Endothelial cell of umbilical vein (primary cell): ENCODE measurements around the gene HIVEP3. TPM values are rescaled to one million over a fixed set of nuclear protein-coding genes. Genes with fewer than 3 reads are reported as not detected.

ENCODE experiments used
- BruUV-seq: library from RNA; stranded (reverse); fragments of 400-500 nt; replicated peaks from 2 replicates; lab custom pipeline; 2021; lab: Mats Ljungman, UMichigan
- CTCF ChIA-PET: fragments of 300-600, 350-600 bp; sonication (Branson Sonifier 250); formaldehyde crosslinking; loops from one replicate; lab custom pipeline; 2021; ENCODE audit warnings: antibody characterized with exemption, inconsistent platforms; lab: Charles Lee
- POLR2A ChIA-PET: fragments of 300-600, 350-600 bp; sonication (Branson Sonifier 250); formaldehyde crosslinking; loops from one replicate; lab custom pipeline; 2021; ENCODE audit warnings: antibody characterized with exemption, inconsistent platforms; lab: Charles Lee
- DNase-seq: peaks from one replicate; pipeline ENCODE4 v3.0.0-alpha.2; 2011; ENCODE audit warnings: low read depth, low spot score
- FAIRE-seq: peaks from 2 replicates; lab custom pipeline; 2011; peaks lifted over from hg19 to GRCh38; lab: Jason Lieb, UNC
- H2AFZ ChIP-seq: 2 replicates; pipeline ENCODE4 v1.6.0; 2012; ENCODE audit warnings: low read depth, low read length, control low read depth, inconsistent platforms
- H3K27ac ChIP-seq: 2 replicates; pipeline ENCODE4 v1.5.1; 2011; ENCODE audit warnings: low read depth, mild to moderate bottlenecking, control low read depth, low read length, moderate library complexity; ENCODE audit not compliant: insufficient read depth
- H3K27me3 ChIP-seq, 2 experiments: 2 replicates each; pipeline versions ENCODE4 v1.6.0 to v1.6.1; 2011; ENCODE audit warnings: low read length in 2 of 2, mixed read lengths in 1 of 2; ENCODE audit not compliant: control insufficient read depth in 2 of 2, insufficient read depth in 2 of 2
- H3K36me3 ChIP-seq, 2 experiments: 2 replicates in 1 of 2; 3 replicates in 1 of 2; pipeline ENCODE4 v1.5.1; 2011; ENCODE audit warnings: low read length in 2 of 2, mild to moderate bottlenecking in 1 of 2, moderate library complexity in 1 of 2; ENCODE audit not compliant: control insufficient read depth in 2 of 2, insufficient read depth in 2 of 2; ENCODE audit errors: extremely low read depth in 1 of 2
- H3K4me1 ChIP-seq: 3 replicates; pipeline ENCODE4 v1.5.1; 2011; ENCODE audit warnings: mild to moderate bottlenecking, low read length; ENCODE audit not compliant: control insufficient read depth, insufficient read depth; ENCODE audit errors: extremely low read depth
- H3K4me2 ChIP-seq: 2 replicates; pipeline ENCODE4 v1.6.1; 2011; ENCODE audit warnings: low read length, control low read depth, mixed read lengths; ENCODE audit not compliant: insufficient read depth
- H3K4me3 ChIP-seq, 3 experiments: fragments of 200-600 bp in 1 of 3; sonication (generic), shearing (Covaris generic) in 1 of 3; replicated peaks in 1 of 3; 2 replicates each; pipeline ENCODE4 v1.5.1; 2011 to 2016; ENCODE audit warnings: control low read depth in 3 of 3, low read length in 3 of 3, mild to moderate bottlenecking in 2 of 3, inconsistent platforms in 1 of 3, low read depth in 1 of 3, moderate library complexity in 1 of 3; ENCODE audit not compliant: insufficient read depth in 1 of 3
- H3K79me2 ChIP-seq: 2 replicates; pipeline ENCODE4 v1.6.0; 2012; ENCODE audit warnings: low read length, inconsistent platforms; ENCODE audit not compliant: control insufficient read depth, insufficient read depth
- H3K9ac ChIP-seq: replicated peaks from 2 replicates; pipeline ENCODE3; 2011; ENCODE audit warnings: low read length, control low read depth; ENCODE audit not compliant: insufficient read depth; ENCODE audit errors: extremely low read depth
- H3K9me1 ChIP-seq: replicated peaks from 3 replicates; pipeline ENCODE4 v1.6.0; 2011; ENCODE audit warnings: mild to moderate bottlenecking, low read length; ENCODE audit not compliant: control insufficient read depth, insufficient read depth; ENCODE audit errors: extremely low read depth
- H3K9me3 ChIP-seq: replicated peaks from 2 replicates; pipeline ENCODE4 v1.5.1; 2012; ENCODE audit warnings: low read length, inconsistent platforms; ENCODE audit not compliant: control insufficient read depth, insufficient read depth
- H4K20me1 ChIP-seq: replicated peaks from 2 replicates; pipeline ENCODE3; 2011; ENCODE audit warnings: mild to moderate bottlenecking, low read length; ENCODE audit not compliant: control insufficient read depth, insufficient read depth; ENCODE audit errors: extremely low read depth
- FOS ChIP-seq: IDR thresholded peaks from 2 replicates; pipeline ENCODE4 v1.6.1; 2011; ENCODE audit warnings: mild to moderate bottlenecking, low read length, moderate library complexity, borderline replicate concordance; ENCODE audit not compliant: insufficient read depth
- MYC ChIP-seq: IDR thresholded peaks from one replicate; pipeline ENCODE4 v1.6.1; 2011; ENCODE audit warnings: mild to moderate bottlenecking, low read depth, low read length
- POLR2AphosphoS5 ChIP-seq: IDR thresholded peaks from 2 replicates; pipeline ENCODE4 v1.6.1; 2012; ENCODE audit warnings: low read depth, mild to moderate bottlenecking, control low read depth, low read length, moderate library complexity; ENCODE audit not compliant: insufficient read depth
- dilution Hi-C: fragments of 300-500 bp; cut with MboI; formaldehyde crosslinking; loops from one replicate; pipeline ENCODE4 v1.15.0; 2019; ENCODE audit warnings: low sequenced_read_pairs; ENCODE audit not compliant: extremely low pct_ligation_motif_present
- intact Hi-C: fragments of 100-400 bp; cut with micrococcal nuclease; formaldehyde crosslinking; loops from one replicate; pipeline ENCODE4 v1.10.0; 2022
- polyA plus RNA-seq, 4 experiments: library from polyadenylated mRNA; depleted of rRNA in 3 of 4; stranded (reverse) in 3 of 4; unstranded in 1 of 4; fragments of >200 nt; gene quantifications; 2 replicates each; pipeline versions ENCODE4 v1.2.1 to v1.2.3, GENCODE V29; 2011 to 2012; ENCODE audit warnings: missing spikeins in 1 of 4
- total RNA-seq: library from RNA; stranded (reverse); gene quantifications from 2 replicates; pipeline ENCODE4 v1.2.3, GENCODE V29; 2021
- TF ChIP-seq, protein P1 (sequence below), 2 donors: IDR thresholded peaks; 1 replicate in 1 of 2; 2 replicates in 1 of 2; pipeline ENCODE4 v1.5.1; 2011; ENCODE audit warnings: low read length in 2 of 2, mild to moderate bottlenecking in 2 of 2, moderate library complexity in 2 of 2, control low read depth in 1 of 2, inconsistent platforms in 1 of 2, low read depth in 1 of 2; ENCODE audit not compliant: insufficient read depth in 1 of 2; ENCODE audit errors: extremely low read depth in 1 of 2

Gene HIVEP3
- total and polyA plus RNA-seq, 2 donors (not counting 3 experiments of a cell fraction or from before 2014, with no cell fraction given) = 3.4 to 4.0 TPM

DNA sequence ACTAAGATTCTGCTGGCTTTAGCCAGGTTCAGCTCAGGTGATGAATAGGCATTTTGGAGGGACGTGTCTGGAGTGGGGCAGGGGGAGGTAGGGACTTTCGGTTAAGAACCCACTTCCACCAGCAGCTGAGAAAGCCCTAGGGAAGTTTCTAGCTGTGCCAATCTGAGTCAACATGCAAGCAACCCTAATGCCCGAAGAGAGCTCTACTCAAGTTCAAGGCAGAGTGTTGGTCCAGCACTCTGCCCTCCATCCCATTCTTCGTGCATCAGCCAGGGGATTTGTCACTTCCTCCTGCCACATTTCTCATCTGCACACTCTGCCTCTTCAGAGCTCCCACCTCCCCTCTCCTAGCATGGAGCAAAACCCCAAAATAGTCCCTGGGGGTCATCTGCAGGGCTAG lies 208.8 kb downstream of the HIVEP3 start:
- Histone ChIP-seq H3K9me1 (no peaks in the 10 kb centered on the region), H3K4me1 (peaks cover 21% of the 10 kb centered on the region), H3K27me3 (no peaks in the 10 kb centered on the region), H3K4me3 (no peak overlapping the region), H3K36me3 (no peaks in the 10 kb centered on the region), H3K9ac (no peak overlapping the region), H4K20me1 (no peaks in the 10 kb centered on the region), H3K4me2 (no peak overlapping the region), H3K9me3 (no peaks in the 10 kb centered on the region), H3K27ac (no peak overlapping the region), H3K79me2 (no peaks in the 10 kb centered on the region), H2AFZ (no peak overlapping the region)
- dilution Hi-C loops = no loop called here
- intact Hi-C loops = loop anchor here (5.0 kb wide), 2 partner anchors 102 to 192 kb away; no protein-coding TSS in a partner anchor
- DNase-seq (no peak), FAIRE-seq (no peak)
- CTCF ChIA-PET = no interaction called here
- TF ChIP-seq FOS = no peak
- TF ChIP-seq, protein P1, sequence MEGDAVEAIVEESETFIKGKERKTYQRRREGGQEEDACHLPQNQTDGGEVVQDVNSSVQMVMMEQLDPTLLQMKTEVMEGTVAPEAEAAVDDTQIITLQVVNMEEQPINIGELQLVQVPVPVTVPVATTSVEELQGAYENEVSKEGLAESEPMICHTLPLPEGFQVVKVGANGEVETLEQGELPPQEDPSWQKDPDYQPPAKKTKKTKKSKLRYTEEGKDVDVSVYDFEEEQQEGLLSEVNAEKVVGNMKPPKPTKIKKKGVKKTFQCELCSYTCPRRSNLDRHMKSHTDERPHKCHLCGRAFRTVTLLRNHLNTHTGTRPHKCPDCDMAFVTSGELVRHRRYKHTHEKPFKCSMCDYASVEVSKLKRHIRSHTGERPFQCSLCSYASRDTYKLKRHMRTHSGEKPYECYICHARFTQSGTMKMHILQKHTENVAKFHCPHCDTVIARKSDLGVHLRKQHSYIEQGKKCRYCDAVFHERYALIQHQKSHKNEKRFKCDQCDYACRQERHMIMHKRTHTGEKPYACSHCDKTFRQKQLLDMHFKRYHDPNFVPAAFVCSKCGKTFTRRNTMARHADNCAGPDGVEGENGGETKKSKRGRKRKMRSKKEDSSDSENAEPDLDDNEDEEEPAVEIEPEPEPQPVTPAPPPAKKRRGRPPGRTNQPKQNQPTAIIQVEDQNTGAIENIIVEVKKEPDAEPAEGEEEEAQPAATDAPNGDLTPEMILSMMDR (IDR thresholded peaks at IDR 0.05; ENCODE audit: extremely low read depth in 1 of 2, insufficient read depth in 1 of 2, low read depth in 1 of 2, low read length in 2 of 2) = no peak
- no peak for TF ChIP-seq MYC
- POLR2A ChIA-PET = no interaction called here
- BruUV-seq = no TSS peak

DNA sequence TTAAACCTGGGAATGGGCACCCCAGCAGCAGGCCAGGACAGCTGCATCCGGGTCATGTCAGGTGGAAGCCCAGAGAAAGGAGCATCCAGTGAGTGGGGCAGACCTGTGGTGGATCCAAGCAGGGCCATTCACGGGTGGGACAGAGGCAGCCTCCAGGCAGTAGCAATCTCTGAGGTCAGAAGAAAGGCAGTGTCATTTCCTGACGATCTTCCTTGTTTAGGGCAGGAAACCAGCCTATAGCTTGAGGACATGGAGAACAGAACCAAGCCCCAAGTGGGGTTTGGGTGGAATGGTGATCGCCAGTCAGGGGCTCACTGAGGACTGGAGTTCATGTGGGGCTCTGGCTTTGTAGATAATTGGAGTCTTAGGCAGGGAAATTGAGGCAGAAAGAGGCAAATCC lies 209.4 kb downstream of the HIVEP3 start:
- no peaks in the 10 kb centered on the region for H3K9me3 ChIP-seq
- no peak overlapping the region for H3K27ac ChIP-seq
- TF ChIP-seq POLR2AphosphoS5 = no peak
- dilution Hi-C loops (no loop called here), intact Hi-C loops (no loop called here)
- ChIA-PET CTCF (interaction anchor here (1.7 kb wide), 1 partner anchor 14 kb away, joined by 8 read pairs; no protein-coding TSS in a partner anchor), POLR2A (no interaction called here)
- H2AFZ ChIP-seq = no peak overlapping the region
- H3K4me3 ChIP-seq = no peak overlapping the region
- H3K36me3 ChIP-seq = no peaks in the 10 kb centered on the region
- no peak overlapping the region for H3K9ac ChIP-seq
- H3K9me1 ChIP-seq = no peaks in the 10 kb centered on the region
- H3K79me2 ChIP-seq = no peaks in the 10 kb centered on the region
- FAIRE-seq = no peak
- H3K27me3 ChIP-seq = no peaks in the 10 kb centered on the region
- DNase-seq = no peak
- peaks cover 17% of the 10 kb centered on the region for H3K4me1 ChIP-seq
- no peaks in the 10 kb centered on the region for H4K20me1 ChIP-seq
- no peak overlapping the region for H3K4me2 ChIP-seq
- no TSS peak for BruUV-seq
